HG03139 (cell line): ENCODE results near the gene IKZF1.
A peak's percentile ranks its signal among the peaks of the same experiment; 100 is the strongest.

Experiments used
- ATAC-seq: cut with Tn5 transposase; IDR thresholded peaks from one replicate; pipeline ENCODE4 v1.9.1; 2021; ENCODE audit not compliant: unreplicated experiment

IKZF1 gene

GRCh38 chr7:50304129-50304910 lies at the start of gene IKZF1:
TSS of gene IKZF1 (plus strand) at chr7:50304716. CDS start at chr7:50319062, 14,346 bp downstream.
- ATAC-seq, result peak; percentile 31

GRCh38 chr7:50261593-50261992 lies 42.9 kb upstream of the IKZF1 start:
- no peak for ATAC-seq

- no peak for ATAC-seq
Measured at GRCh38 chr7:50262446-50262845, 42.1 kb upstream of the IKZF1 start.

- peak; percentile 52 for ATAC-seq
Measured at GRCh38 chr7:50262916-50263690, 41.4 kb upstream of the IKZF1 start.

GRCh38 chr7:50264908-50265307 lies 39.6 kb upstream of the IKZF1 start:
- ATAC-seq, result no peak

GRCh38 chr7:50265968-50266634 lies 38.4 kb upstream of the IKZF1 start:
- no peak for ATAC-seq

GRCh38 chr7:50266635-50267386 lies 37.7 kb upstream of the IKZF1 start:
- ATAC-seq, result peak; percentile 38

- no peak for ATAC-seq
Measured at GRCh38 chr7:50267525-50268041, 36.9 kb upstream of the IKZF1 start.

GRCh38 chr7:50268223-50268622 lies 36.3 kb upstream of the IKZF1 start:
- no peak for ATAC-seq

GRCh38 chr7:50268990-50269389 lies 35.5 kb upstream of the IKZF1 start:
- ATAC-seq, result no peak

GRCh38 chr7:50270531-50271018 lies 33.9 kb upstream of the IKZF1 start:
- ATAC-seq, result no peak

GRCh38 chr7:50272808-50273207 lies 31.7 kb upstream of the IKZF1 start:
- no peak for ATAC-seq

- no peak for ATAC-seq
Measured at GRCh38 chr7:50273301-50273700, 31.2 kb upstream of the IKZF1 start.

- no peak for ATAC-seq
Measured at GRCh38 chr7:50273870-50274269, 30.6 kb upstream of the IKZF1 start.

- no peak for ATAC-seq
Measured at GRCh38 chr7:50274361-50274760, 30.2 kb upstream of the IKZF1 start.

- ATAC-seq, result no peak
Measured at GRCh38 chr7:50275430-50275829, 29.1 kb upstream of the IKZF1 start.

- no peak for ATAC-seq
Measured at GRCh38 chr7:50276483-50276882, 28.0 kb upstream of the IKZF1 start.

GRCh38 chr7:50278120-50278519 lies 26.4 kb upstream of the IKZF1 start:
- no peak for ATAC-seq

GRCh38 chr7:50281680-50282445 lies 22.7 kb upstream of the IKZF1 start:
- peak; percentile 95 for ATAC-seq
